Pancreas (tissue), 8 donors: ENCODE results near the gene DNAH1. TPM values are rescaled to one million over a fixed set of nuclear protein-coding genes. Genes with fewer than 3 reads are reported as not detected.

Experiments
- microRNA-seq, 2 donors: library from miRNA; unstranded; fragments of <30 nt; microRNA quantifications; one replicate each; pipeline versions ENCODE4 to v1.1.0, GENCODE V29; 2019 to 2020
- polyA plus RNA-seq, 2 donors: library from polyadenylated mRNA; stranded (reverse); fragments of 200-250 nt; gene quantifications; one replicate each; pipeline ENCODE4 v1.2.3, GENCODE V29; 2013
- total RNA-seq, 6 donors: library from RNA; stranded (reverse); fragmentation: NEBNext Ultra II Directional in 4 of 6; extraction: Animal tissue kit (Norgen Biotek cat#: 25700) in 4 of 6; gene quantifications; one replicate each; pipeline versions ENCODE4 v1.2.1 to v1.2.4, GENCODE V29; 2021 to 2023
- donor health status: healthy with polysubstance abuse.
- donor health status: DM: no; HTN: no; CAD: no; lungs with moderate emphysema.
- donor health status: DM: no; HTN: no; CAD: no.
- donor health status: Bipolar disorder and iron deficiency.
- donor health status: DM: yes; HTN: yes; CAD: no.
- donor health status: DM: no; HTN: no; CAD: no.
- donor health status: DM: no; HTN: no; CAD: no.
- donor health status: DM: yes; HTN: yes; CAD: no.

The DNAH1 gene
- total and polyA plus RNA-seq, 8 donors: 2.9 to 11.4 (median 4.6) TPM

Small RNA genes lying within 50 kb of the gene (microRNA-seq; reads per million reads assigned to microRNA genes)
- gene MIR135A1 (5.4 to 9.1 reads per million in 2 donors), gene MIRLET7G (59,185 to 147,340 reads per million in 2 donors)

Other genes starting within 250 kb of the DNAH1 start
- gene POC1A, start 161.9 kb upstream of the DNAH1 start, total RNA-seq: 1 to 10 TPM in 1 of 6 donors, under 1 TPM in 5; 0.37 to 1.1 (median 0.71) TPM
- under 1 TPM; 0.46 to 0.80 TPM for gene POC1A, start 161.9 kb upstream of the DNAH1 start, polyA plus RNA-seq
- gene ALAS1, start 118.2 kb upstream of the DNAH1 start, total RNA-seq: 10 to 100 TPM; 10.1 to 21.7 (median 12.9) TPM
- 10 to 100 TPM in 1 of 2 donors, 1 to 10 TPM in 1; 8.4 to 20.2 TPM for gene ALAS1, start 118.2 kb upstream of the DNAH1 start, polyA plus RNA-seq
- under 1 TPM in 4 of 6 donors, not detected in 2; 0.03 to 0.47 (median 0.04) TPM for gene TLR9, start 90.7 kb upstream of the DNAH1 start, total RNA-seq
- gene TLR9, start 90.7 kb upstream of the DNAH1 start, polyA plus RNA-seq: under 1 TPM; 0.05 to 0.27 TPM
- 10 to 100 TPM in 4 of 6 donors, 1 to 10 TPM in 2; 8.9 to 26.8 (median 11.3) TPM for gene TWF2, start 77.2 kb upstream of the DNAH1 start, total RNA-seq
- gene TWF2, start 77.2 kb upstream of the DNAH1 start, polyA plus RNA-seq: 10 to 100 TPM; 12.9 to 15.9 TPM
- gene PPM1M, start 70.6 kb upstream of the DNAH1 start, total RNA-seq: 10 to 100 TPM in 1 of 6 donors, 1 to 10 TPM in 5; 4.0 to 15.2 (median 6.7) TPM
- 10 to 100 TPM in 1 of 2 donors, 1 to 10 TPM in 1; 9.2 to 11.8 TPM for gene PPM1M, start 70.6 kb upstream of the DNAH1 start, polyA plus RNA-seq
- 10 to 100 TPM; 15.1 to 32.1 (median 19.6) TPM for gene WDR82, start 37.7 kb upstream of the DNAH1 start, total RNA-seq
- 10 to 100 TPM in 1 of 2 donors, 1 to 10 TPM in 1; 9.0 to 18.5 TPM for gene WDR82, start 37.7 kb upstream of the DNAH1 start, polyA plus RNA-seq
- 10 to 100 TPM in 1 of 6 donors, 1 to 10 TPM in 5; 4.1 to 11.6 (median 6.8) TPM for gene GLYCTK, start 28.5 kb upstream of the DNAH1 start, total RNA-seq
- 10 to 100 TPM; 13.8 to 19.3 TPM for gene GLYCTK, start 28.5 kb upstream of the DNAH1 start, polyA plus RNA-seq
- gene BAP1, start 93.7 kb downstream of the DNAH1 start, total RNA-seq: 10 to 100 TPM; 29.1 to 44.0 (median 34.1) TPM
- 10 to 100 TPM; 60.1 to 71.0 TPM for gene BAP1, start 93.7 kb downstream of the DNAH1 start, polyA plus RNA-seq
- 1 to 10 TPM; 2.9 to 7.3 (median 4.7) TPM for gene PHF7, start 94.3 kb downstream of the DNAH1 start, total RNA-seq
- 1 to 10 TPM; 4.8 to 8.5 TPM for gene PHF7, start 94.3 kb downstream of the DNAH1 start, polyA plus RNA-seq
- gene SEMA3G, start 128.8 kb downstream of the DNAH1 start, total RNA-seq: 1 to 10 TPM in 5 of 6 donors, under 1 TPM in 1; 0.75 to 5.4 (median 2.4) TPM
- gene SEMA3G, start 128.8 kb downstream of the DNAH1 start, polyA plus RNA-seq: 1 to 10 TPM; 3.8 to 4.9 TPM
- gene TNNC1, start 137.7 kb downstream of the DNAH1 start, total RNA-seq: 1 to 10 TPM in 3 of 6 donors, under 1 TPM in 3; 0.40 to 3.2 (median 1.1) TPM
- 1 to 10 TPM; 5.9 to 6.3 TPM for gene TNNC1, start 137.7 kb downstream of the DNAH1 start, polyA plus RNA-seq
- 10 to 100 TPM; 24.4 to 52.6 (median 32.4) TPM for gene NISCH, start 139.3 kb downstream of the DNAH1 start, total RNA-seq
- gene NISCH, start 139.3 kb downstream of the DNAH1 start, polyA plus RNA-seq: 100 to 1,000 TPM; 106 to 109 TPM
- 10 to 100 TPM in 5 of 6 donors, 1 to 10 TPM in 1; 8.2 to 57.7 (median 36.3) TPM for gene STAB1, start 179.0 kb downstream of the DNAH1 start, total RNA-seq
- gene STAB1, start 179.0 kb downstream of the DNAH1 start, polyA plus RNA-seq: 100 to 1,000 TPM; 122 to 140 TPM
- gene NT5DC2, start 217.5 kb downstream of the DNAH1 start, total RNA-seq: 10 to 100 TPM in 1 of 6 donors, 1 to 10 TPM in 5; 3.5 to 14.5 (median 7.7) TPM
- gene NT5DC2, start 217.5 kb downstream of the DNAH1 start, polyA plus RNA-seq: 10 to 100 TPM; 17.3 to 37.6 TPM
- 10 to 100 TPM in 1 of 6 donors, 1 to 10 TPM in 5; 5.0 to 11.2 (median 7.1) TPM for gene UQCC5, start 220.3 kb downstream of the DNAH1 start, total RNA-seq
- 10 to 100 TPM; 25.7 to 41.8 TPM for gene UQCC5, start 220.3 kb downstream of the DNAH1 start, polyA plus RNA-seq